B cell (primary cell): ENCODE measurements around the gene MYOM1.

Experiments used
- CTCF ChIP-seq: fragments of 200-600 bp; IDR thresholded peaks from one replicate; pipeline ENCODE4 v1.8.0; 2022; ENCODE audit warnings: antibody characterized with exemption, mild to moderate bottlenecking
- EZH2 ChIP-seq: IDR thresholded peaks from 2 replicates; pipeline ENCODE4 v1.6.1; 2012; ENCODE audit warnings: borderline replicate concordance, low read depth, mild to moderate bottlenecking, moderate library complexity, low read length; ENCODE audit not compliant: insufficient read depth, poor library complexity, severe bottlenecking

GRCh38 chr18:3097082-3097481, 122.7 kb downstream of the MYOM1 start:
- TF ChIP-seq CTCF (no peak), EZH2 (no peak)
